HG03139 (cell line): ENCODE measurements around the gene PLCB4.
"Not testable (repeated sequence)": the region's sequence is repeated elsewhere in the genome, so short reads cannot be mapped to it uniquely, and the experiment has no call there.

Source experiments
- ATAC-seq: cut with Tn5 transposase; IDR thresholded peaks from one replicate; pipeline ENCODE4 v1.9.1; 2021; ENCODE audit not compliant: unreplicated experiment

The PLCB4 gene

DNA sequence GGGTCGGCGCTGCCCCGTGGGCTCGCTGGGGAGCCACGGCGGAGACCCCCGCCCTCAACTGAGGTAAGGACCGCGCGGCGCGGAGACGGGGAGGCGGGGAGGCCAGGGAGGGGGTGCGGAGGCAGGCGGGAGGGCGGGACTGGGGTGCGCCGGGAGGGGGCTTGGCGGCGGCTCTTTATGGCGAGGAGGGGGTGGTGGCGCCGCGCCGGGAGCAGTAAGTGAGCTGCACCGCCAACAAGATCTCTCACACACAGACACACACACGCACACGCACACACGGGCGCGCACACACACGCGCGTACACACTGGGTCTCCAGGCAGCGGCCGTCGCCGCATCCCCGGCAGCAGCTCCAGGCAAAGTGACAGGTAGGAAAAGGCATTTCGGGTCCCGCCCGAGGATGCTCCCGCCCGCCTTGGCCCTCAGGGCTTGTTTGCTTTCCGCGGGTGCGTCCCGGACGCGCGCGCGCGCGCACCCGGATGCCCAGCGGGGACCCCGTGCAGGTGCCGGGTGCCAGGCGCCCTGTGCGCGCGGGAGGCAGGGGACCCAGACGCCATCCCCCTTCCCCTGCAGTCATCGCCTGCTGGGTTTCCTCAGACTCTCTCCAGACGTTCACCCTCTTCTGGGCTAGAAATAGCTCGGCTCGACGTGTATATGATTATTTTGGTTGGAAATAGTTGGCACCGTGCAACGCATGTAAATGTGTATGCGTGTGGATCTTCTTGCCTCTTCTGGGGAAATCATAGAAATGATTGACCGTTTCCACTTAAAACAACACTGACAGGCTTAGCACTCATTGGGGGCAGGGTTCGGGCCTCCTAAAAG, at the start of gene PLCB4:
TSS of gene PLCB4 (plus strand) at position 247 of the 823 bp plus-strand sequence. CDS start 238,728 bp downstream, outside the sequence.
- no peak for ATAC-seq

DNA sequence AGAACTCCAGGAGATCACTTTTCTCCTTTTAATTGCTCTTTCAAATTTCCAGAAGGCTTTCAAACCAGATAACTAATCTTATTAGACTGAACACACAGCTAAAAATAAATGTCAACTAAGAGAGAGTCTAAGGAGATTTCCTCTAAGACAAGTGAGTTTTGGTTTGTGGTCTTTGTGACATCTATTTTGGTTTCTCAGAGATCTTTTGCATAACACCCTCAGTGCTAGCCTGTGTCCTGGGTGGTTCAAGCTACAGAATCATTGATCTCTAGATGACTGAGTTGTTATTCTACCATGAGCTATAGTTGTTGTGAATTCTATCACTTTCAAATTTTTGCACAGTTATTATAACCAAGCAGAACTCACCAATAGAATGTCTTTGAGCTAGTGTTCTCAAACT, 49.1 kb upstream of the PLCB4 start:
- no peak for ATAC-seq

DNA sequence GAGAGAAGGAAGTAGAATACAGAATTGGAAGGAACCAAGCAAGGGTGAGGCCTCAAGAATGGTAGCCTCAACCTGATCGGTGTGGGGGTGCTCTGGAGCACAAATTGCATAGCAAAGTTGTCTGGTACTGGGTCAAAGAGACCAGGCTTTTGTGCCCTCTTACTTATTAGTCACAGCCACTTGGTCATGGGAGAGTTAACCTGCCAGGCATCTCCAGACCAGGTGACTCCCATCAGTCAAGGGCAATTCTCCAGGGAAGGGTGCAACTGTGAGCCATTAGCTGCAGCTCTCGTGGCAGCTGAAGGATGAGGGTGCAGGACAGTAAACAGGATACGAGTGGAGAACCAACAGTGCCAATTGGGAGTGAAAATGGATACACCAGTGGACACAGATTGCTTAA, 47.7 kb upstream of the PLCB4 start:
- no peak for ATAC-seq

DNA sequence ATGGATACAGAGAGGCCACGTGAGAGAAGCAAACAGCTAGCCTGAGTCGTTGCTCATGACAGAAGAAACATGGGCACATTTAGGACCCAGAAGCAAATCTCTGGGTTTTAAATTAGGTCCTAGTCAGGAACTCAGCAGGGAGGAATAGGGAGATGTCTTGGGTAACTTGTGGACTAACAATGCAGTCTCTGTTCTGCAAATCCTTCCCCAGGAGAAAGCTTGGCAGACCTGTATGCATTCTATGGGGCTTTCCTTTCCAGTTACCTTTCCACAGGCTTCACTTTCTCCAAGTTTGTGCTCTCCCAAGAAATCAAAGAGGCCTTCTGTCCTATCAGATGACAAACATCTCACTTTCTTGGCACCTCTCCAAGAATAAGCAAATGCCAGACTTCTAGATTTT, 47.2 kb upstream of the PLCB4 start:
- ATAC-seq, result no peak

DNA sequence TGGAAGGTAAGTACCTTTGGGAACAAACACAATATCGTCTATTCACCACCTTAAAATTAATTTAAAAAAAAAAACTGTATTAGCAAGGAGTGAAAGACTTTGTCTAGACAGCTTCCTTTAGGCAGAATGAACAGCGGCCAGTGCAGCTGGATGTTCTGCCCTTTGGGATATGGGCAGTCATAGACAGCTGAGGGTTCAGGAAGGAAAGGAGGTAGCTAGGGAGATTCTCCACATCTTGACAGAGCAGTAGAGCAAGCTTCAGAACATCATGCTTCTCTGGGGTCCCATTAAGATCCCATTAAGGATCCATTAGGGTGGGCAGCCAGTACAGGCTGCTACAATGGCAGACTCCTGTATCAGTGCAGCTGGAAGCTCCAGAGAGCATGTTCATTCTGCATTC, 46.5 kb upstream of the PLCB4 start:
- no peak for ATAC-seq

DNA sequence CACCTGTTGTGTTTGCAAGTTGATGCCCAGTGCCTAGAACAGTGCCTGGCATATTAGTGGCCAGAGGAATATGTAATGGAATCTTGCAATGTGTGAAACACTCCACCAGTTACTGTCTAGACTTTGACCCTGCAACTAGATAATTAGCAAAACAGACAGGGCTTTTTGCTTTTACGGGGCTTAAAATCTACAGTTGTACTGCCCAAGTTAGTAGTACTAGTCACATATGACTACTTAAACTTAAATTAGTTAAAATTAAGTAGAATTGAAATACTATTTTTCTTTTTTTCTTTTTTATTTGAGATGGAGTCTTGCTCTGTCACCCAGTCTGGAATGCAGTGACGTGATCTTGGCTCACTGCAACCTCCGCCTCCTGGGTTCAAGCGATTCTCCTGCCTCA, 44.3 kb upstream of the PLCB4 start:
- ATAC-seq, result no peak

DNA sequence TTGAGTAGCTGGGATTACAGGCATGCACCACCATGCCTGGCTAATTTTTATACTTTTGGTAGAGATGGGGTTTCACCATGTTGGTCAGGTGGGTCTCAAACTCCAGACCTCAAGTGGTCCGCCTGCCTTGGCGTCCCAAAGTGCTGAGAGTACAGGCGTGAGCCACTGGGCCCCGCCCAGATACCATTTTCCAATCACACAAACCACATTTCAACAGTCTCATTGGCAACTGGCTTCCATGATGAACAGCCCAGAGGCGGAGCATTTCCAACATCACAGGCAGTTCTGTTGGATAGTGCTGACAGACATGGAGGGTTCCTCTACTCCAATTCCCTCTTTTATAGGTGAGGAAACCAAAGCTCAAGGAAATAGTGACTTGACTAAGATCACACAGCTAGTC, 43.9 kb upstream of the PLCB4 start:
- ATAC-seq, result no peak

DNA sequence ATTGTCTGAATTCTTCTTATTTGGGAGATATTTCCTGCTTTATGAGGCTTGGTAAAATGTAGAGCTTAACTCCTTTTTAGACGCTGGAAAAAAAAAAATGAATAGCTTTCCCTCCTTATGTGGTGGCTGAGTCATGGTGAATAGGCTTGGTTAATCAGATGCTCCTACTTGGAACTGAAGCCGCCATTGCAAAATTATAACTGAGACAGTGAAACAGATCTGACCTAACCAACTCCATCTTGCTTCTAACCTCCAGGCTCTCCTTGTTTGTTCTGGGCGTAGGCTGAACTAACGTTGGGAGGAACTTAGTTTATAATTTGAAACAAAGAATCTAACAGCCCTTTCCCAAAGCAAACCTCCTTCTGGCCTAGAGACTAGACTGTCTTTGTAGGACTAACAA, 43.2 kb upstream of the PLCB4 start:
- no peak for ATAC-seq

DNA sequence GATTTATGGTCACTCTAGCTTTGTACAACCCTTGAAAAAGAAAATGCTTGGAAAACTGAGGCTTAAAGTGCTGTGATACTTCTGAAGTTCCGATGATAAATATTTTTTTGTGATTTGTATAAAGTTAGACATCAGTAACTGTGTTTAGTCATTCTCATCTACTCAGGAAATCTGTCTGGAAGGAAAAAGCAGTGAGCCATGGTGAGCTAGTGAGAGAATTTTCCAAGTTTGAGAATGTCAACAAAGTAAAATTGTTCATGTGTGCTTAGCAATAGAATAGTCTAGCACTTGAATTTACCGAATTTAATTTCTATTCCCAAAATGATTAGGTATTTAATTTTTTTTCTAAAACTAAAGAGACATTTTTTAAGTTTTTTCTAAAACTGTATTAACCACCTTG, 41.3 kb upstream of the PLCB4 start:
- ATAC-seq, result no peak

DNA sequence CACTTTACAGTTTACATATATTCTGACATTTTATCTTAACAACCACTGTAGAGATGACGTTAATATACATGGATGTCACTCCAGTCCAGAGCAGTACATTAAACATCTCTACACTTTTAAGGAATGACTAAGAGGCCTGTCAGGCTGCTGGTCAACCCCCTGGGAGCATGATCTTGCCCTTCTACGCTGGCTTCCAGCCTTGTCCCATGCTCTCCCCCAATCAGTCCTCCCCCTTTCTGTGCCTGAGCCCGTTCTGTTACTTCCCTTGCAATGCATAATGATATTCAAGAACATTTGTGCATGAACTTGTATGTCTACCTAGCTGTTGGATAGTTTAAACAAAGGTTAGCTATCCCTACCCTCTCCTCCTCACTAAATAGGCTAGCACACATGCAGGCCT, 40.5 kb upstream of the PLCB4 start:
- ATAC-seq, result no peak

DNA sequence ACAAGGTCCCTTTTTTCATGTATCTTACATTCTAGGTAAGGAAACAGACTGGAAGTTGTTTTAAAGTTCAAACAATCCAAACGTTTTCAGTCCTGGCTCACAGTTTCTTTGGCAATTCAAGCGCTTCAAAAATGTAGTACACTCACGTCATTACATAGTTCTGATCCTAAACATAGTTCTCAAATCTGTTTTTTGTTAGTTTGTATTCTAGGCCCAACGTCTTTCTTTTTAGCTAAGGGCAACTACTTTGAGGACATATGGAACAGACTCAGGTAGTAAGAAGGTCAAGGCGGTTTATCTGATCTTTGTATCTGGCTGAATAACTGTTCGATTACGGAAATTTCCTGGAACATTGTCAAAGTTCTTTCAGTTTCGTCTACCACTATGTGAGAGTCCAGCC, 36.9 kb upstream of the PLCB4 start:
- ATAC-seq, result no peak

DNA sequence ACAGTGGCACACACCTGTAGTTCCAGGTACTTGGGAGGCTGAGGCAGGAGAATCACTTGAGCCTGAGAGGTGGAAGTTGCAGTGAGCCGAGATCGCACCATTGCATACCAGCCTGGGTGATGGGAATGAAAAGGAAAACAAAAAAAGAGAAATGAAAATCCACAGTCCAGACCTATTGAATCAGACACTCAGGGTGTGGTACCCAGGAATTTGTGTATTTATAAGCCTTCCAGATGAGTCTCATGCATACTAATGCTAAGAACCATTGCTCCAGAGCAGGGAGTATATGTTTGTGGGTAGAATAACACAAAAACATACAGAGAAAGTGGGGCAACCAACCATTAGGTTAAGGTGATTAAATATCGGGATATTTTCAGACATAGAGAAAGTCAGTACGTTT, 36.1 kb upstream of the PLCB4 start:
- no peak for ATAC-seq

DNA sequence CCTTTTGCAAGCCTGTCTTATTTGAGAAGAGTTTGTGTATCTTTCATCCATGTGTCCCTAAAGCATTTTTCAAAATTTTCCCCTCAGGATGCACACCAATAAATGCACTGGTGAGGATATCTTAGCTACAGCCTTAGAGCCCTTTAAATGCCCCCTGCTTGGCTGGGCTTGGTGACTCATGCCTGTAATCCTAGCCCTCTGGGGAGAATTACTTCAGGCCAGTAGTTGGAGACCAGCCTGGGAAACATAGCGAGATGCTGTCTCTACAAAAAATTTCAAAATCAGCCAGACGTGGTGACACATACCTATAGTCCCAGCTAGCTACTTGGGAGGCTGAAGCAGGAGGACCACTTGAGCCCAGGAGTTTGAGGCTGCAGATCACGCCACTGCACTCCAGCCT, 33.8 kb upstream of the PLCB4 start:
- no peak for ATAC-seq

DNA sequence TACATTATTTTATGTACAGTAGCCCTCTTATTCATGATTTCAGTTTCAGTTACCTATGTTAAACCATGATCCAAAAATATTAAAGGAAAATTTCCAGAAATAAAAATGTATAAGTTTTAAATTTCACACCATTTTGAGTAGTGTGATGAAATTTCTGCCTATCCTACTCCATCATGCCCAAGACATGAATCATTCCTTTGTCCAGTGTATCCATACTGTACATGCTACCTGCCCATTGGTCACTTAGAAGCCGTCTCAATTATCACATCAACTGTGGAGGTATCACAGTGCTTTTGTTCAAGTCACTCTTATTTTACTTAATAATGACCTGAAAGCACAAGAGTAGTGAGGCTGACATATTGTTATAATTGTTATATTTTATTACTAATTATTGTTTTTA, 32.3 kb upstream of the PLCB4 start:
- no peak for ATAC-seq

DNA sequence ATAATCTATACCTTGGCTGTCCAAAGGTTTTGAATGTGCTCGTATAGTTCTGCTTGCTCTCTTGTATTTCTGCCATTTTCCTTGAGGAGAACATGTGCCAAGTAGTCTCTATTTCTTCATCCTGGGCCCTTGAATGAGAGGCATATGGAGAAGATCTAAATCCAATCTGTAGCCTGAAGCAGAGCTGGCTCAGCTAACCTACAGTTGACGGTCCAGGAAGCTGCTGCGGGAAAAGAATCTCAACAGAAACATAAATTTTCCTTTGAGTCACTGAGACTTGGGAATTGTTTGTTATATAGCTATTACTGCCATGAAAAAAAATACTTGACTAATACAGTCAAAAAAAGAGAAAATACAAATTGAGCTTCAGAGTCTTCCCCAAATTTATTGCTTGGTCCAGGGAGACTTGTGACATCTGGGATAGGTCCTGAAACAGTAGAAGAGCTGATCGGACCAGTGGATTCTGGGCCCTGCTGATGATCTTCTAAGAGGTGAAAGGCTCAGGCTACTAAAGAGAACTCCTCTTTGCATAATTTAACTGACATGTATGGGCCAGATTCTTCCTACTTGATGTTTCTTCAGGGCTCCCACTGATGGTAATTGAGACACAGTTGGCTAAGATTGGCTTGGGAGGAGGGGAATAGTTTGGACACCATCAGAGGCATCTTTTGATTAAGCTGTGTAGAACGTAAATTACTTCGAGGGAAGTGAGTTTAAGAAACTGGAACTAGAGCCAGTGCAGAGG, 29.9 kb upstream of the PLCB4 start:
- ATAC-seq, result no peak

DNA sequence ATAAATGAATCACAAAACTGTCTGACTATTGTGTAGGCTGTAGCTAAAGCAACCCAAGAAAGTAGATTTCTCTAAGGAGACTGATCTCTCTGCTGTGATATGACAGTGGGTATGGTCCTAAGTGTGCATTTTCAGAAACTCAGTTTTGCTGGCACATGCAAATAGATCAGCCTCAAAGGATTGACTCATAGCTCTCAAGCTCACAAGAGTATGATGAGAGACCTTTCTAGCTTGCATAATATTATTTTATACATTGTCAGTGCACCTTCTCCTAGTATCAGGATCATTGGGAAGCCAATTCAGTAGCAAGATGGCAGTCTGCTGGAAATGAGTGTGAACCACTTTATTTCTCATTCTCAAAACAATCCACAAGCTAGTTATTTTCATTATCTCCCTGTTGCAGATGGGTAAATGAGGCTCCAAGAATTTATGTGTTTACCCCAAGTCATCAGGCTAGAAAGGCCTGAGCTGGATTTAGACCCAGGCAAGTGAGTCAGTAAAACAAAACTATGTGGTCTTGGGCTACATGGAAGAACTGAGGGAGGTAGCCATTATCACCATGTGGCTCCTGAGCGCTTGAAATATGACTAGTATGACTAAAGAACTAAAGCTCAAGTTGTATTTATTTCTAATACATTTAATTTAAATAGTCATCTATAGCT, 27.9 kb upstream of the PLCB4 start:
- ATAC-seq, result no peak

DNA sequence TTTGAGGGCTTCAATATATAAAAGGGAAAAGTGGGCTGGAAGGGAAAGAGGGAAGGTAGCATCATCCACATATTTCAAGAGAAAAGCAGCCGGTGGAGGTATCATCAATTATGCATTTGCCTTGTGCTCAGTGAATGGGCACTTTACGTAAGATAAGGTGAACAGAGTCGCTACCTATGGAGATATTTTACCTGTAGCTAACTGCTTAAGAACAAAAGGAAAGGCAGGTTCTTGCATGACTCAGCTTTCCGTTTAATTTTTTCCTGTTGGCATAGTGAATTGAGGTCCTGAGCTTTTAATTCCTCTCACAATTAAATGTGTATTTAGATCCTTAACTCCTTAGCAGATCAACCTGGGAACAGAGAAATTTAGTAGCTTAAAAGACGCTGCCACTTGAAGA, 25.5 kb upstream of the PLCB4 start:
- ATAC-seq, result no peak

DNA sequence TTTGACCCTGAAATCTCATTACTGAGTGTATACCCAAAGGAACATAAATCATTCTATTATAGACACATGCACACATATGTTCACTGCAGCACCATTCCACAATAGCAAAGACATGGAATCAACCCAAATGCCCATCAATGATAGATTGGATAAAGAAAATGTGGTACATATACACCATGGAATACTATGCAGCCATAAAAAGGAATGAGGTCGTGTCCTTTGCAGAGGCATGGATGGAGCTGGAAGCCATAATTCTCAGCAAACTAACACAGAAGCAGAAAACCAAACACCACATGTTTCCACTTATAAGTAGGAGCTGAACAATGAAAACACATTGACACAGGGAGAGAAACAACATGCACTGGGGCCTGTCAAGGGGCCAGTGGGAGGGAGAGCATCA, 21.0 kb upstream of the PLCB4 start:
- ATAC-seq, result not testable (repeated sequence)

DNA sequence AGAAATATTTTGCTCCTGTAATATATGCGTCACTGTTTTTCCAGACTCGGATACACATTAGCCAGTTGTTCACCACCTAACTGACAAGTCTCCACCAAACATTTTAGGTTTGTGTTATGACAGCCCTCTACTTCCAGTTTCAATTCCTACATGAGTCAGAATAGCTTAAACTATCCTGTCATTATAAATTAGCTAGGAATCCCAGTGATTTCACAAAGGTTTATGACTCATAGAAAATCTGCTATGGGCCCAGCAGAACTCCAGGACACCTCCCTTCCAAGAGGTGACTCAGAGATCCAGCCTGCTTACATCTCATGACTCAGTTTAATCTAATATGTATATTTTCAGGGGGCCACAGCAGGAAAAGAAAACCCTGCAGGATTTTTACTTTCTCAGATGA, 17.4 kb upstream of the PLCB4 start:
- no peak for ATAC-seq

DNA sequence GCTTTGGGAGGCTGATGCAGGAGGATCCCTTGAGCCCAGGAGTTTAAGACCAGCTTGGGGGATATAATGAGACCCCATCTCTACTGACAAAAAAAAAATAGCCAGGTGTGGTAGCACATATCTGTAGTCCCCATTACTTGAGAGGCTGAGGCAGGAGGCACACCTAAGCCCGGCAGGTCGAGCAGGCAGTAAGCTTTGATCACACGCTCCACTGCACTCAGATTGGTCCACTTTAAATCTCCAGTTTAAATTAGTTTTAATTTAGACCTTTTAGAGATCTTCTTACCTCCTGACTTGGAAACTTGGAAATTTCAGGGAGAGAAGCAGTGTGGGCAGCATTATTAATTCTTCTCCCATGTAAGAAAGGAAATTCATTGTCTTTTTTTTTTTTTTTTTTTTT, 16.8 kb upstream of the PLCB4 start:
- ATAC-seq, result no peak

DNA sequence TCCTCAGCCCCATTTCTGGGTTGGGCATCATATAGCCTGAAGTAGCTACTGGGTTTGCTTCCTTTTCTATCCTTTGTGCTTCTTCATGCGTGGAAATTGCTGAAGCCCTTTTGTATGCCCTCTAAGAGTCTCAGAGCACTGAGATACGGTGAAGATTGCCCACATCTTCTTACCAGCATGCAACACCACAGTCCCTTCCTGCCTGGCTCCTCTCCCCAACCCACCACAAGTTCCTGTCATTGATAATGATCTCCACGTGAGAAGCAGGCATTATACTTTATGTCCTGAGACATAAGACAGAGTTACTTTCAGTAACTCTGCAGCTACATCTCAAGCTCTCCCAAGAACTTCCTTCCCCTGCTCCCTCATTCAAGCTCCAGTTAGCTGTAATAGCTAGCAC, 15.8 kb upstream of the PLCB4 start:
- ATAC-seq, result no peak

DNA sequence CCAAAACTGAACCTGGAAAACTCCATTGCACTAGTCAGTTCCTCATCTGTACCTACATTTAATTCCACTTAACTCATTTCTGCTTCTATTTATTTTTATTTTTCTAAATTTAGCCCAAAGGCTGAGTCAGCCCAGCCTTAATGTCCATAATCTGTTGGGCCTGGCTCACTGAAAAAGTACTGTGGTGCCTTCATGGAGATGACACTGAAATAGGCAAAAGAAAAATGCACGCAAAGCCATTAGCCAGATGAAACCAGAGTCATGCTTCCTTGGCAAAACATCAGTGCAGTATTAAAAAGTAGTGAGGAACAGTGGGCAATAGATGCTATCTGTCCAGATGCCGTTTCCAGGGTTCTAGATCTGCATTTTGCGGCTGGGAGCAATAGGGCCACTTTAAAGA, 14.7 kb upstream of the PLCB4 start:
- no peak for ATAC-seq
